H1 (cell line): ENCODE results near the gene TP63. TPM values are rescaled to one million over a fixed set of nuclear protein-coding genes. Genes with fewer than 3 reads are reported as not detected.

Experiments
- CTCF ChIA-PET: fragments of 300-600 bp; sonication (Branson Sonifier 250); formaldehyde crosslinking; loops from one replicate; lab custom pipeline; 2021; ENCODE audit not compliant: partially characterized antibody; lab: Charles Lee
- POLR2A ChIA-PET: fragments of 300-600 bp; sonication (Branson Sonifier 250); formaldehyde crosslinking; loops from one replicate; lab custom pipeline; 2021; ENCODE audit warnings: inconsistent platforms; ENCODE audit not compliant: partially characterized antibody; lab: Charles Lee
- DNase-seq, 2 experiments: peaks; one replicate each; pipeline versions ENCODE4 v3.0.0 to v3.0.0-alpha.2; 2010 to 2022; ENCODE audit warnings: low spot score in 2 of 2, low read depth in 1 of 2, mixed read lengths in 1 of 2
- FAIRE-seq: peaks from 2 replicates; lab custom pipeline; 2011; peaks lifted over from hg19 to GRCh38; lab: Jason Lieb, UNC
- H2AFZ ChIP-seq: 2 replicates; pipeline ENCODE4 v1.8.1; 2012; ENCODE audit warnings: low read length, inconsistent platforms
- H2AK5ac ChIP-seq: 2 replicates; pipeline ENCODE4 v1.6.1; 2013; ENCODE audit warnings: low read depth, low read length
- H2BK120ac ChIP-seq: replicated peaks from 2 replicates; pipeline ENCODE3; 2013; ENCODE audit warnings: low read depth, low read length, inconsistent platforms
- H2BK12ac ChIP-seq: 2 replicates; pipeline ENCODE4 v1.6.1; 2013; ENCODE audit warnings: low read depth, low read length
- H2BK15ac ChIP-seq: 2 replicates; pipeline ENCODE4 v1.6.1; 2013; ENCODE audit warnings: low read length
- H2BK20ac ChIP-seq: 2 replicates; pipeline ENCODE4 v1.6.1; 2013; ENCODE audit warnings: low read length
- H2BK5ac ChIP-seq: 2 replicates; pipeline ENCODE4 v1.6.1; 2013; ENCODE audit warnings: low read depth, low read length
- H3K14ac ChIP-seq: 2 replicates; pipeline ENCODE4 v1.6.1; 2013; ENCODE audit warnings: inconsistent platforms; ENCODE audit not compliant: insufficient read length
- H3K18ac ChIP-seq: 2 replicates; pipeline ENCODE4 v1.6.1; 2013; ENCODE audit warnings: low read length; ENCODE audit errors: extremely low read depth
- H3K23ac ChIP-seq: 2 replicates; pipeline ENCODE4 v1.6.1; 2013; ENCODE audit warnings: inconsistent platforms; ENCODE audit not compliant: insufficient read length
- H3K23me2 ChIP-seq: 2 replicates; pipeline ENCODE4 v1.6.1; 2013; ENCODE audit warnings: low read depth, low read length
- H3K27ac ChIP-seq: 2 replicates; pipeline ENCODE4 v1.6.1; 2011; ENCODE audit warnings: low read depth, low read length, inconsistent platforms
- H3K27me3 ChIP-seq, 4 experiments: replicated peaks in 1 of 4; 1 replicate in 1 of 4; 2 replicates in 3 of 4; pipeline versions ENCODE4 v1.6.1 to v1.8.1; 2011 to 2013; ENCODE audit warnings: low read length in 3 of 4, mild to moderate bottlenecking in 3 of 4, inconsistent platforms in 2 of 4, mixed read lengths in 2 of 4, moderate library complexity in 1 of 4; ENCODE audit not compliant: control insufficient read depth in 3 of 4, insufficient read depth in 3 of 4; ENCODE audit errors: extremely low read depth in 1 of 4
- H3K36me3 ChIP-seq, 4 experiments: 2 replicates each; pipeline versions ENCODE4 v1.6.1 to v1.8.1; 2011 to 2013; ENCODE audit warnings: mild to moderate bottlenecking in 4 of 4, low read length in 3 of 4, moderate library complexity in 2 of 4, control low read depth in 1 of 4, inconsistent platforms in 1 of 4; ENCODE audit not compliant: insufficient read depth in 4 of 4, control insufficient read depth in 2 of 4
- H3K4ac ChIP-seq: replicated peaks from 2 replicates; pipeline ENCODE3; 2013; ENCODE audit warnings: low read length, low read depth, mixed read lengths, inconsistent platforms; ENCODE audit not compliant: insufficient read length
- H3K4me1 ChIP-seq, 4 experiments: replicated peaks in 1 of 4; 1 replicate in 1 of 4; 2 replicates in 3 of 4; pipeline versions ENCODE4 v1.6.1 to v1.8.1; 2011 to 2013; ENCODE audit warnings: low read length in 3 of 4, inconsistent platforms in 2 of 4, mixed read lengths in 1 of 4; ENCODE audit not compliant: insufficient read depth in 4 of 4, control insufficient read depth in 3 of 4
- H3K4me2 ChIP-seq, 2 experiments: 2 replicates each; pipeline versions ENCODE4 v1.6.1 to v1.8.1; 2011 to 2013; ENCODE audit warnings: low read depth in 2 of 2, low read length in 2 of 2, control low read depth in 1 of 2, inconsistent platforms in 1 of 2, mild to moderate bottlenecking in 1 of 2; ENCODE audit not compliant: insufficient read depth in 1 of 2
- H3K4me3 ChIP-seq, 4 experiments: fragments of 200-600, 300-600 bp in 1 of 4; sonication (generic), shearing (Covaris generic), sonication (Bioruptor Twin) in 1 of 4; 2 replicates each; pipeline versions ENCODE4 v1.5.1 to v1.8.1; 2011 to 2016; ENCODE audit warnings: low read length in 4 of 4, low read depth in 3 of 4, control low read depth in 2 of 4, inconsistent platforms in 2 of 4, mild to moderate bottlenecking in 2 of 4, mixed read lengths in 1 of 4, moderate library complexity in 1 of 4; ENCODE audit not compliant: insufficient read depth in 2 of 4; ENCODE audit errors: extremely low read depth in 1 of 4
- H3K56ac ChIP-seq: replicated peaks from 2 replicates; pipeline ENCODE3; 2013; ENCODE audit warnings: low read depth, mild to moderate bottlenecking, mixed read lengths, low read length, inconsistent platforms; ENCODE audit not compliant: insufficient read length
- H3K79me1 ChIP-seq: 2 replicates; pipeline ENCODE4 v1.6.1; 2013; ENCODE audit warnings: low read depth, low read length, control low read depth
- H3K79me2 ChIP-seq, 2 experiments: 2 replicates each; pipeline versions ENCODE4 v1.6.1 to v1.8.1; 2012 to 2013; ENCODE audit warnings: low read length in 2 of 2, mild to moderate bottlenecking in 2 of 2, inconsistent platforms in 1 of 2; ENCODE audit not compliant: insufficient read depth in 2 of 2, control insufficient read depth in 1 of 2
- H3K9ac ChIP-seq, 4 experiments: replicated peaks in 1 of 4; 1 replicate in 1 of 4; 2 replicates in 3 of 4; pipeline versions ENCODE4 v1.6.1 to v1.8.1; 2011 to 2013; ENCODE audit warnings: low read depth in 3 of 4, low read length in 3 of 4, control low read depth in 2 of 4, mild to moderate bottlenecking in 2 of 4, moderate library complexity in 2 of 4, inconsistent platforms in 1 of 4; ENCODE audit errors: extremely low read depth in 1 of 4
- H3K9me3 ChIP-seq, 2 experiments: 2 replicates each; pipeline versions ENCODE4 v1.6.1 to v1.8.1; 2012 to 2013; ENCODE audit warnings: mild to moderate bottlenecking in 2 of 2, moderate library complexity in 2 of 2, control low read depth in 1 of 2, inconsistent platforms in 1 of 2, low read depth in 1 of 2, low read length in 1 of 2, mixed read lengths in 1 of 2; ENCODE audit not compliant: insufficient read depth in 2 of 2
- H4K20me1 ChIP-seq, 2 experiments: replicated peaks in 1 of 2; 2 replicates each; pipeline versions ENCODE3 to v1.8.1; 2011 to 2013; ENCODE audit warnings: inconsistent platforms in 2 of 2, low read length in 2 of 2, mild to moderate bottlenecking in 1 of 2; ENCODE audit not compliant: insufficient read depth in 2 of 2, control insufficient read depth in 1 of 2
- H4K5ac ChIP-seq: 2 replicates; pipeline ENCODE4 v1.6.1; 2013; ENCODE audit warnings: low read length, low read depth, mixed read lengths, inconsistent platforms; ENCODE audit not compliant: insufficient read length
- H4K8ac ChIP-seq: 2 replicates; pipeline ENCODE4 v1.8.0; 2013; ENCODE audit warnings: mild to moderate bottlenecking, moderate library complexity, low read length, inconsistent platforms; ENCODE audit not compliant: insufficient read depth; ENCODE audit errors: extremely low read depth
- H4K91ac ChIP-seq: replicated peaks from 2 replicates; pipeline ENCODE3; 2013; ENCODE audit warnings: low read length, mixed read lengths, inconsistent platforms; ENCODE audit not compliant: insufficient read length
- CTCF ChIP-seq, 3 experiments: IDR thresholded peaks; 1 replicate in 2 of 3; 2 replicates in 1 of 3; pipeline versions ENCODE4 v1.5.1 to v1.6.1; 2011; ENCODE audit warnings: low read length in 3 of 3, mild to moderate bottlenecking in 3 of 3, inconsistent platforms in 2 of 3, low read depth in 1 of 3, moderate library complexity in 1 of 3; ENCODE audit not compliant: insufficient read depth in 1 of 3; ENCODE audit errors: control extremely low read depth in 1 of 3
- RAD21 ChIP-seq, 2 experiments: IDR thresholded peaks in 1 of 2; conservative IDR thresholded peaks in 1 of 2; 2 replicates each; pipeline ENCODE4 v1.6.1; 2011; ENCODE audit warnings: low read depth in 2 of 2, low read length in 2 of 2, improper control_type of control experiment in 1 of 2, inconsistent platforms in 1 of 2, mild to moderate bottlenecking in 1 of 2, moderate library complexity in 1 of 2
- TCF12 ChIP-seq: IDR thresholded peaks from 2 replicates; pipeline ENCODE4 v1.6.1; 2011; ENCODE audit warnings: low read depth, mild to moderate bottlenecking, low read length
- WGBS, 2 experiments: shearing (Covaris generic) in 1 of 2; methylation state at CpG; one replicate each; pipeline versions ENCODE4 v1.1.6 to v1.1.7; 2013 to 2015; ENCODE audit warnings: low lambda C conversion rate in 2 of 2, mixed read lengths in 2 of 2, inconsistent platforms in 1 of 2, low coverage in 1 of 2, missing lambda C conversion rate in 1 of 2; ENCODE audit not compliant: insufficient replicate concordance in 2 of 2, insufficient coverage in 1 of 2, insufficient read length in 1 of 2; ENCODE audit errors: extremely low coverage in 1 of 2, missing lambda C conversion rate in 1 of 2; 5-methylcytosine and 5-hydroxymethylcytosine counted together
- polyA plus RNA-seq, 7 experiments: library from polyadenylated mRNA; depleted of rRNA in 3 of 7; stranded (reverse) in 5 of 7; unstranded in 2 of 7; fragments of >200 nt in 5 of 7; fragments of 200-250 nt in 2 of 7; gene quantifications; 1 replicate in 5 of 7; 2 replicates in 1 of 7; 4 replicates in 1 of 7; pipeline versions ENCODE4 v1.2.1 to v1.2.3, GENCODE V29; 2011 to 2013; ENCODE audit warnings: missing spikeins in 2 of 7, mixed read lengths in 2 of 7
- total RNA-seq: library from RNA; stranded (reverse); fragmentation: NEBNext Ultra II Directional; extraction: Animal tissue kit (Norgen Biotek cat#: 25700); gene quantifications from 2 replicates; pipeline ENCODE4 v1.2.1, GENCODE V29; 2021

Gene TP63
- total and polyA plus RNA-seq, 2 of the 8 experiments (the other 6 are each of a cell fraction or from before 2014, with no cell fraction given), result not detected

- H3K4me2 ChIP-seq, result no peak overlapping the region
- H3K27me3 ChIP-seq, result no peaks in the 10 kb centered on the region
- no peak overlapping the region for H2BK20ac ChIP-seq
- FAIRE-seq (no peak), DNase-seq (no peak)
- no peak overlapping the region for H3K23ac ChIP-seq
- no peaks in the 10 kb centered on the region for H3K36me3 ChIP-seq
- no peak overlapping the region for H4K8ac ChIP-seq
- no peak overlapping the region for H3K27ac ChIP-seq
- 79% methylated on average over 3 of the region's 3 CpGs; no CpG with 5 or more reads in 1 of the 2 experiments for WGBS, 2 experiments
- no peaks in the 10 kb centered on the region for H3K79me2 ChIP-seq
- H3K9me3 ChIP-seq, result no peaks in the 10 kb centered on the region
- no peak overlapping the region for H3K56ac ChIP-seq
- no peak overlapping the region for H4K5ac ChIP-seq
- POLR2A ChIA-PET, result no interaction called here
- no peaks in the 10 kb centered on the region for H3K4me1 ChIP-seq
- H4K20me1 ChIP-seq, result no peaks in the 10 kb centered on the region
- no peak overlapping the region for H3K9ac ChIP-seq
- no peak overlapping the region for H4K91ac ChIP-seq
- no peak overlapping the region for H2BK12ac ChIP-seq
- no peaks in the 10 kb centered on the region for H3K23me2 ChIP-seq
- CTCF ChIA-PET, result interaction anchor here (1.0 to 1.4 kb wide), 5 partner anchors 95 to 554 kb away, joined by 3 to 4 read pairs (median 4); no protein-coding TSS in a partner anchor
- no peak overlapping the region for H2BK120ac ChIP-seq
- no peak overlapping the region for H2AFZ ChIP-seq
- no peak for TF ChIP-seq TCF12
- TF ChIP-seq CTCF (IDR thresholded peaks at IDR 0.05; ENCODE audit: control extremely low read depth in 1 of 3, insufficient read depth in 1 of 3, low read depth in 1 of 3, low read length in 3 of 3), result peak in 2 of 3 experiments; percentile 31 to 45; a peak in 2 of 4 replicates
- TF ChIP-seq RAD21 (IDR thresholded peaks at IDR 0.05 in 1 of 2, conservative IDR thresholded peaks at IDR 0.05 in 1 of 2; ENCODE audit: low read depth in 2 of 2, low read length in 2 of 2), result peak in 1 of 2 experiments; percentile 26; a peak in 3 of 4 replicates
- TF ChIP-seq, all 59 proteins: peak for 2
- H3K4me3 ChIP-seq, result no peak overlapping the region
- no peaks in the 10 kb centered on the region for H3K79me1 ChIP-seq
- no peak overlapping the region for H2BK5ac ChIP-seq
- H3K4ac ChIP-seq, result no peak overlapping the region
- H2BK15ac ChIP-seq, result no peak overlapping the region
- H3K14ac ChIP-seq, result no peak overlapping the region
- no peak overlapping the region for H2AK5ac ChIP-seq
- no peak overlapping the region for H3K18ac ChIP-seq
Measured at GRCh38 chr3:189822726-189823125, 191.5 kb downstream of the TP63 start.
